ENCODE results near the gene FIS1. TPM values are rescaled to one million over a fixed set of nuclear protein-coding genes. Genes with fewer than 3 reads are reported as not detected.
"Not testable (repeated sequence)": the region's sequence is repeated elsewhere in the genome, so short reads cannot be mapped to it uniquely, and the experiment has no call there.

FIS1 gene
- total RNA-seq = 190 TPM

DNA sequence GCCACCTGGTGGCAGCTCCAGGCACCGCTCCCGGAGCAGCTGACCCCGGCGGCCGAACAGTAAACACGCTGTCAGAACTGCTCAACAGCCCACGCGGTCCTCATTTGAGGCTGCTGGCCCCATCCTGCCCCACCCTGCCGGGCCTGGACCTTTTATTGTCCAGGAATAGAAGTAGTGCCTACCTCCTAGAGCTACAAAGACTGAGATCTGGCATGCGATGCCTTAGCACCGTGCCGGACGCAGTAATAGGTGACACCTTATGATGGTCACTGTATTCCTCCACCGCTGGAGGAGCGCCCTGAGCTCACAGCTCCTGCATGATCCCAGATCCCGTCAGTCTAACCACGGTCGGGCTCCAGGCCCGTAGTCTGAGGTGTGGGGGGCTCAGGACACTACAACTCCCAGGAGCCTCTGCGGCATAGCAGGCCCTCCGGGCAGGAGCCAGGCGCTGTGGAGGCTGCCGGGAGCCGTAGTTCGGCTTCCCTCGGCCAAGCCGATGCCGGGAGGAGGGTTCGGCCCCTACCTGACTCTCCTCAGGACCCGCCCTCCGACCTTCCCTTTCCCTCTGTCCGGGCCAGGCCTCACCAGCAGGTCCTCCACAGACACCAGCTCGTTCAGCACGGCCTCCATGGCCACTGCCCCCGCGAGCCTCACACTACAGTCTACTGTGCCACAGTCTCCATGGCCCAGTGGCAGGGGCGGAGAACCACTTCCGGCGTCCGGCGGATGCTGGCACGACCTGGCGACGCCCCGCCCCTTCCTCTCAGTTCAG is at the start of gene FIS1:
TSS of gene FIS1 (minus strand) at position 707 of the 772 bp plus-strand sequence. CDS start at position 630, 77 bp downstream.
- DNase-seq (ENCODE audit: low spot score) = peak; percentile 93

DNA sequence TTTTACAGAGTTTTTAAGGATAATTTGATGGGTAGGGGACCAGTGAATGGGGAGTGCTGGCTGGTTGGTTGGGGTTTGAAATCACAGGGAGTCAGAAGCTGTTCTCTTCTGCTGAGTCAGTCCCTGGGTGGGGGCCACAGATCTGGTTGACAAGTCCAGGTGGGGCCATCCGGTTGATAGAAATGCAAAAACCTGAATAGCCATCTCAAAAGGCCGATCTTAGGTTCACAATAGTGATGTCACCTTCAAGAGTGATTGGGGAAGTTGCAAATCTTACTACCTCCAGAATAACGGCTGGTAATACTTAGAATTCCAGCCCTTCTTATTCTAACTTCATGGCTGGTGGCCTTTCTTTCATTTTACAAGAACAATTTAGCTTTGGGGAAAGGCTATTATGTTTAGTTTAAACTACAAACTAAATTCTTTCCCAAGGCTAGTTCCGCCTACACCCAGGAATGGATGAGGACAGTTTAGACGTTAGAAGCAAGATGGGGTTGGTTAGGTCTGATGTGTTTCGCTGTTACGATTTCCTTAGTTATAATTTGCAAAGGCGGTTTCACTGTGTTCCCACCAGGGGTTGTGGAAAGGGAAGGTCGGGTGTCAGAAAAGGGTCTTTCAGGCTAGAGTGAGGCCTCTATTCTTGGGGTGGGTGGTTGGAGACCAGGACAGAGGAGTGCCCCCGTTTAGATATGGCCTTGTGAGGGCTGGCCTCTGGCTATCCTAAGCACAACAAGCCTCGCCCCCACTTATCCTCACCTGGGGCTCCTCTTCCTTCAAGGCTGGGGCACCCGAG is 49.4 kb upstream of the FIS1 start:
- no peak for DNase-seq (ENCODE audit: low spot score)

DNA sequence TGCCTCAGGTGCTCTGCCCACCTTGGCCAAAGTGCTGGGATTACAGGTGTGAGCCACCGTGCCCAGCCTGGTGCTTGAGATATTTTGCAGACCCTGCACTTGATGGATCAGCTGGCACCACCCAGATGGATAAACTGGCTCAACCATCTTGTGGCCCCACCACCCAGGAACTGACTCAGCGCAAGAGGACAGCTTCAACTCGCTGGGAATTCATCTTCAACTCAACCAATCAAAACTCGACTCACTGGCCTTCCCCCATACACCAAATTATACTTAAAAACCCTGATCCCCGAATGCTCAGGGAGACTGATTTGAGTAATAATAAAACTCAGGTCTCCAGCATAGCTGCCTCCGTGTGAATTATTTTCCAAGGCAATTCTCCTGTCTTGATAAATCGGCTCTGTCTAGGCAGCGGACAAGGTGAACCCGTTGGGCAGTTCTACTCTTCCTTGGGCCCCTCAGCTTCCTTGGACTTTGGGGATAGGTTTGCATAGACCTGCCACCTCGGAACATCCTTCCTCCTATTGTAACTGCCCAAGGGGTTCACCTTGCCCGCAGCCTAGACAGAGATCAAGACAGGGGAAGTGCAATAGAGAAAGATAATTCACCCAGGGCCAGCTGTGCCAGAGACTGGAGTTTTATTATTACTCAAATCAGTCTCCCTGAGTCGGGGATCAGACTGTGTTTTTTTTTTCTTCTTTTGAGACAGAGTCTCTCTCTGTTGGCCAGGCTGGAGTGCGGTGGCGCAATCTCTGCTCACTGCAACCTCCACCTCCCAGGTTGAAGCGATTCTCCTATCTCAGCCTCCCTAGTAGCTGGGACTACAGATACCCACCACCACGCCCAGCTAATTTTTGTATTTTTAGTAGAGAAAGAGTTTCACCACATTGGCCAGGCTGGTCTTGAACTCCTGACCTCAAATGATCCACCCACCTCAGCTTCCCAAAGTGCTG is 48.5 kb upstream of the FIS1 start:
- not testable (repeated sequence) for DNase-seq (ENCODE audit: low spot score)

DNA sequence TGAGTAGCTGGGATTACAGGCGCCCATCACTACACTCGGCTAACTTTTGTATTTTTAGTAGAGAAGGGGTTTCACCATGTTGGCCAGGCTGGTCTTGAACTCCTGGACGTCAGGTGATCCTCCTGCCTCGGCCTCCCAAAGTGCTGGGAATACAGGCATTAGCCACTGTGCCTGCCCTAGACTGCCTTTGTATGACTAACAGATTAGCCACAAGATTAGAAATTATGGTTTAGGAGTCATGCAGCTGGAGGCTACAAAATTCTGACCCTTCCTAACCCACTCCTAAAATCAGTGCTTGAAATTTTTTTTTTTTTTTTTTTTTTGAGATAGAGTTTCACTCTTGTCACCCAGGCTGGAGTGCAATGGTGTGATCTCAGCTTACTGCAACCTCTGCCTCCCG is 47.7 kb upstream of the FIS1 start:
- DNase-seq (ENCODE audit: low spot score) = not testable (repeated sequence)

DNA sequence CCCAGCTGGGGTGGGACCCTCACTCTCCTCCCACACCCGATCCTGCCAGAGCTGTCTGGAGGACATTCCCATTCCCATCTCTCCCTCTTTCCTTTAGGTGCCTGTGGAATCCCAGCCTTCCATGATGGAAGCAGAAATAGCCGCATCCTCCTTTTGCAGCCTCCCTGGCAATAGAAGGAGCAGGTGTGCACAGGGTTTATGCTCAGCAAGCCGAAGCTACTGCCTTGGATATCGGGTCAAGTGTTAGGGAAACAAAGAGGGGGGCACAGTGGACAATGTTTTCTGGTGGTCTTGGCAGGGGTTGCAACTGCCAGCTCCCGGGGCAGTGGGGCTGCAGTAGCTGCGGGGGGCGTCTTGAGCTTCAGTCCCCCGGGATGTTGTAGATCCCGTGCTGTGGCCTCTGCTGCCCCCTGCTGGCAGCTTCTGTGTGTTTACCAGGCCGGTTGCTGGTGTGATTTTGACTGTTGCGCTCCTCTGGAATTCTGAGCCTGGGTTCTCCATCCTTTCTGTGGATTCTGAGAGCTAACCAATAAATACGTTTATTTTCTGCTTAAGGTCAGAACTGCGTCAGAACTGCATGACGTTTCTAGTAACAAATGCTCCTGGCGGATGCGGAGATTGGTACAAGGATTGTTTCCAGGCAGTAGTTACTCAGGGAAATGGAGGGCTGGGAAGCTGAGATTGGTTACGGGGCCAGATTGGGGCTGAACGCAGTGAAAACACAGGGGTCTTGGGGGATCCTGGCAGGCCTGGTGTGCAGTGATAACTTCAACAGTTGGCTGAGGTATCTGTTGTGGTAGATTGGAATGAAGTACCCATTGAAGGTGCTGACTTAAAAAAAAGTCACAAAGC is 45.5 kb upstream of the FIS1 start:
- peak; percentile 62 for DNase-seq (ENCODE audit: low spot score)

DNA sequence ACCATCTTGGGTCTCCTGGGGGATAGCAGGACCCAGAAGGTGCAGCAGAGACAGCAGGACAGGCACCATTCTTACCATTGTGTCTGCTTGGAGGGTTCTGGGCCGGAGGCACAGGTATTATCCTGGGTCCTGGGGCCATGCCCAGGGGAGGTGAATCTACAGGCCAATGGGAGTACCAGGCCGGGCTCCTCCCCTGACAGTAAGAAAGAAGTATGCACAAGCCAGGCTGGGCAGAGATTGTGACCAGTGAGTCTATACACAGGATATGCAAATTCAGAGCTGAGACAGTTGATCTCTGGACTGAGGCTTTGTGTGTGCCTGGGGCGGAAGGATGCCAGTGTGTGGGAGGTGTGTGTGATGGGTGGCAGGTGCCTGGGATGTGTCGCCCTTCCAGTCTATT is 44.8 kb upstream of the FIS1 start:
- not testable (repeated sequence) for DNase-seq (ENCODE audit: low spot score)

DNA sequence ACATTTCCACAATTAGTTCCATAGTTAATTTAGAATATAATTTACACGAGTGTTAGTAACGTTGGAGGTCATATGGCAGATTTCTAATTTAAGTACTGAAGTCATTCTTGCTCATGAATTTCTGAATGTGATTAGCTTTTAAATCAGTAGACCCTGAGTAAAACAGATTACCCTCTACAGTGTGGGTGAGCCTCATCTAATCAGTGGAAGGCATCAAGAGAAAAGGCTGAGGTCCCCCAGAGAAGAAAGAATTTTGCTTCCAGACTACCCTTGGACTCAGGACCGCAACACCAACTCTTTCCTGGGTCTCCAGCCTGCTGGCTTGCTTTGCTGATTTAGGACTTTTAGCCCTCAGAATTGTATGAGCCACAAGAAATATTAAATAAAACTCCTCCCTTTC is 43.6 kb upstream of the FIS1 start:
- no peak for DNase-seq (ENCODE audit: low spot score)

DNA sequence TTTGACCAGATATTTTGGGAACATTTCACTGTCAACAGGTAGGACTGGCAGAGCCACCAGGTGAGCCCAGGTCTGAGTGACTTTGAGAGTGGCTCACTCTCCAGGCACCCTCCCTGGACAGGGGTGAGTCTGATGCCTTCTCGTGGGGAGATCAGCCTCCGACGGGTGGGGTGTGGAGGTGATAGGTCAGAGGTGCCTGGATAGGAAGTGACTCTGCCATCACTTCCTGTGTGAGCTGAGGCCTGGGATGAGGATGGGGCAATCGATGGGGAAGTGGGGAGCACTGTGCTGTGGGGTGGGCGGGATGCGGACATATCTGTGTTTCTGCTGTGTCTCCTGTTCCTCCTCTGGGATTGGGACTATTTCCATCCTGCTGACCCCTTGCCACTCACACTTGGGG is 42.2 kb upstream of the FIS1 start:
- no peak for DNase-seq (ENCODE audit: low spot score)

DNA sequence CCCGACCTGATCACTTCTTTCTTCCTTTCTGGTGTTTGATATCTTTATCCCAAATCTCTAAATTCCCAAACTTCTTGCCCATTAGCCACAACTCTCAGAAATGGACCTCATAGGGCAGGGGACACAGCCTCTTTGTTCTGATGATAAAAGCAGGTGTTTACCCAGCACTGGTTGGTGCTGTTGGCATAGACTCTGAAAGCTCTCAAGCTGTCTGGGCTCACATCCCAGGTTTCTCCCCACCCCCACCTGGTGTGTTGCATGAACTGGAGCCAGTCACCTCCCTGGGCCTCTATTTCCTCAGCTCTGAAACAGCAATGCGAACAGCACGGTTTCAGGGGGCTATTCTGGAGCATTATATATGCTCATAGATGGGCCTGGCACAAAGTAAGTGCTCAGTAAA is 41.0 kb upstream of the FIS1 start:
- DNase-seq (ENCODE audit: low spot score) = not testable (repeated sequence)

DNA sequence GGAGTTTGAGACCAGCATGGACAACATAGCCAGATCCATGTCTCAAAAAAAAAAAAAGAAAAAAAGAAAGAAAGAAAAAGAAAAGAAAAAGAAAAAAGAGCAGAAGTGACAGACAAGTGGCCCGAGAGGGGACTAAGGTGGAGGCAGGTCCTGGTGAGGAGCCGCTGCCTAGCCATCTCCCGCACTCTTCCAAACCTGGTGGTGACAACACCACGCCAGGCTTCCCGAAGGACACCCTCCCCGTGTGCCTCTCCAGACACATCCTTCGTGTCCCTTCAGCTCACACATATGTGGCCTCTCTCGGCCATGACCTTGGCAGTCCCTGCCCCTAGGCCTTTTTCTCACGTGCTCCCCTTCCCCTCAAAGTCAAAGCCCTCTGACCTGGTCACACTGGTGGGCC is 40.3 kb upstream of the FIS1 start:
- no peak for DNase-seq (ENCODE audit: low spot score)

DNA sequence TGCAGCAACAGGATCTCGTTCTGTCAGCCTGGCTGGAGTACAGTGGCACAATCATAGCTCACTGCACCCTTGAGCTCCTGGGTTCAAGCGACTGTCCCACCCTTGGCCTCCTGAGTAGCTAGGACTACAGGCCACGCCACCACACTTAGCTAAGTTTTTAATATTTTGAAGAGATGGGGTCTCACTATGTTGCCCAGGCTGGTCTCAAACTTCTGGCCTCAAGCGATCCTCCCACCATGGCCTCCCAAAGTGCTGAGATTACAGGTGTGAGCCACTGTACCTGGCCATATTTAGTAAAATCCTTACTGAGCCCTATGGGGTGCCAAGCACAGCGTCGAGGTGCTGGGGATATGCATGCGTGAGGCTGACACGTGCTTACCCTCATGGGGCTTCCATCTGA is 36.0 kb upstream of the FIS1 start:
- not testable (repeated sequence) for DNase-seq (ENCODE audit: low spot score)

DNA sequence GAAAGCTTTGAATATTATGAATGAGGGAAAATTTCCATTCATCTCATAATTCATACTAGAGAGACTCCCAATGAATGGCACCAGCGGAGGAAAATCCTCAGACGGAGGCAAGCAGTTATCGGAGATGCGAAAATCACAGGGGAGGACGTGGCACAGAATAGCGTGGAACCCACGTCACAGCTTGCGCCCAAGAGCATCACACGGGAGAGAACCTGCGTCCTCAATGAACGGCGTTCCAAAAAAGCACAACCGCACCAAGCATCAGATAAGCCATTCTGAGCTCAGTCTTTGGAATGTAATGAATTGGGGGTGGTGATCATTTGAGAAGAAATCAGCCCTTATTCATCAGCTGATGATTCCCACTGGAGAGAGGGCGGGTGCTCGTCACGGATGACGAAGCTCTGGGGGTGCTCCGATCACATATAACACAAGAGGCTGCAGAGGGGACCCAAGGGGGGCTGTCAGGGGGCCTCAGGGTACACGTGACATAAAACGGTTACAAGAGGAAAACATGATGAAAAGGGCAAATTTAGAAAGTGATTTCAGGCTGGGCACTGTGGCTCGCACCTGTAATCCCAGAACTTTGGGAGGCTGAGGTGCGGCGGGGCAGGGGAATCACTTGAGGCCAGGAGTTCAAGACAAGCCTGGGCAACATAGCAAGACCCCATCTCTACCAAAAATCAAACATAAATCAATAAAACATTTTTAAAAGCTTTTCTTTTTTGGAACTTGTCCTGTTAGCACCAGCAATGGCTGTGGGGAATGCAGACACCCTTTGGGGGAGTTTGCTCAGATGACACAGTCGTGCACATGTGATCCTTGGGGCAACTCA is 33.8 kb upstream of the FIS1 start:
- no peak for DNase-seq (ENCODE audit: low spot score)

DNA sequence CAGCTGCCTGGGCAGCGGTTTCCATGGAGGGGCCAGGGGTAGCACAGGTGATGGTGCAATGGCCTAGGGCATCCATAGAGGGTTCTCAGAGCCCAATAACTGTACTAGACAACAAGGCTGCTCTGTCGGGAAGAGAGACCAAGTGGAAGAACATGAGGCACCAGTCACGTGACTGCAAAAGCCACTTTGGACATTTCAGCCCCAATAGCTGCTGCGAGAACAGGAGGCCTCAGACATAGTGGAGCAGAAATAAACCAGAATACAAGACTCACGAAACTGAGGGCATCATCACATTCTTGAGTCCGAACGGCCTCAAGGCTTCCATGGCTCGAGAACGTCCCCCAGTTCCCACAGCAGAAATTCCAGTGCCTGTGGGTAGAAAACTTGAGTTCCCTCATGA is 32.3 kb upstream of the FIS1 start:
- DNase-seq (ENCODE audit: low spot score) = no peak

DNA sequence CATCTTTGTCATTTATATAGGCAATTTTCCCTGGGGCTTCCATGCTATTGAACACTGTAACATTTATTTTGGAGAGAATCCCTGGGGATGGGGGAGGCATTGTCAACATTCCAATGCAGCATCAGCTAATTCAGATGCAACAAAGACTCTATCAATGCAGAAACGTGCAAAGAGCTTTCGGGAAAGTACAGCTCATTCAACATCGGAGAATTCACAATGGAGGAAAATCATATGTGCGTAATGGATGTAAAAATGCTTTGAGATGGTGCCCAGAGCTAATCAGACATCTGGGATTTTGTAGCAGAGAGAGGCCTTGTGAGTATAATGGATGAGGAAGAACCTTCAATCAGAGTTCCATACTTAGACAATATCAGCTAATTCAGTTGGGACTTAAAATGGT is 28.3 kb upstream of the FIS1 start:
- no peak for DNase-seq (ENCODE audit: low spot score)

DNA sequence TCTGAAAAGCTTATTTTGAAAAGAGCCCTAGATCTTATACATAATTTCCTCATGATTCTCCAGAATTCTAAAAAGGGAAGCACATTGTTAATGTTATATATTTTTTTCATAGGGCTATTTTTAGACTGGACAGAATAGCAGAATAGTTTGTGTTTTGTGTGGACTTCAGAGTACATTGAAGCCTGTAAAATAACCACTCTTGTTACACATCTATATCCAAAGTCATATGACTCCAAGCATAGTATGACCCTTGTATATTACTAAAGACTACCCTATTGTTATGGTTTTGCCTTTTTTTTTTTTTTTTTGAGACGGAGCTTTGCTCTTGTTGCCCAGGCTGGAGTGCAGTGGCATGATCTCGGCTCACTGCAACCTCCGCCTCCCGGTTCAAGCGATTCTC is 26.1 kb upstream of the FIS1 start:
- no peak for DNase-seq (ENCODE audit: low spot score)

DNA sequence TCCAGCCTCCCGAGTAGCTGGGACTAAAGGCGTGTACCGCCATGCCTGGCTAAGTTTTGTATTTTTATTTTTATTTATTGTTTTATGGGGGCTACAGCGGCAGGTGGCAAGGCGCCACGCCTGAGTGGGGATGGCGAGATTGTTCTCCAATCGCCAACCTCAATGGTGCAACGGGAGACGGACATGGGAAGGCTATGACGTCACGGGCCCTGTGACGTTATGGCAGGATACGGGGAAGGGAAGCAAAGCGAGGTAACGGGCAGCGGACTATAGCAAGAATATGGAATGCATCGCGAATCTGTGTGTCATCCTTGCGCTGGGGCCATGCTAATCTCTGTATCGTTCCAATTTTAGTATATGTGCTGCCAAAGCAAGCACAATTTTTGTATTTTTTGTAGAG is 24.8 kb upstream of the FIS1 start:
- no peak for DNase-seq (ENCODE audit: low spot score)

DNA sequence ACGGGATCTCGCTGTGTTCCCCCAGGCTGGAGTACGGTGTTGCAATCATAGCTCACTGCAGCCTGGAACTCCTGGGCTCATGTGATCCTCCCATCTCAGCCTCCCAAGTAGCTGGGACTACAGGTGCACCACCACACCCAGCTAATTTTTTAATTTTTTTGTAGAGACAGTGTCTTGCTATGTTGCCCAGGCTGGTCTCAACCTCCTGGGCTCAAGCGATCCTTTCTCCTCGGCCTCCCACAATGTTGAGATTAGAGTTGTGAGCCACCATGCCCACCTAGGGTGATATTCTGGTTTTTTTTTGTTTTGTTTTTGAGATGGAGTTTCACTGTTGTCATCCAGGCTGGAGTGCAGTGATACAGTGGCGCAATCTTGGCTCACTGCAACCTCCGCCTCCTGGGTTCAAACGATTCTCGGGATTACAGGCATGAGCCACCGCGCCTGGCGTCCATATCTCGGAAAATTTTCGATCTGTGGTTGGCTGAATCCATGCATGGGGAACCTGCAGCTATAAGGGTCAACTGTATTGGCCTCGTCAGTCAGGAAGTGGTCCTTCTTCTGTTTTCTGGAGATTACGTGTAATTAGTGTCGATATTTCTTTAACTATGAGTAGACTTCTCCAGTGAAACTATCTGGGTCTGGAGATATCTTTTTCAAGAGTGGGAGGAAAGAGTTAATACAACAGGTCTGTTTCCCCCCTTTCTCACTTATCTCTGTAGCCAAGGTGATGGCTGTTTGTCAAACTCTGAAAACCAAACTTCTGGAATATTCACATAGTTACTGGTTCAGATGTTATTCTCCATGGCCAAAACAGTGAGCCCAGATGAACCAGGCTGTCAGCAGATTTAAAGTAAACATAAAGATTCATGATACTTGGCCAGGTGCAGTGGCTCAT is 21.0 kb upstream of the FIS1 start:
- DNase-seq (ENCODE audit: low spot score) = no peak

DNA sequence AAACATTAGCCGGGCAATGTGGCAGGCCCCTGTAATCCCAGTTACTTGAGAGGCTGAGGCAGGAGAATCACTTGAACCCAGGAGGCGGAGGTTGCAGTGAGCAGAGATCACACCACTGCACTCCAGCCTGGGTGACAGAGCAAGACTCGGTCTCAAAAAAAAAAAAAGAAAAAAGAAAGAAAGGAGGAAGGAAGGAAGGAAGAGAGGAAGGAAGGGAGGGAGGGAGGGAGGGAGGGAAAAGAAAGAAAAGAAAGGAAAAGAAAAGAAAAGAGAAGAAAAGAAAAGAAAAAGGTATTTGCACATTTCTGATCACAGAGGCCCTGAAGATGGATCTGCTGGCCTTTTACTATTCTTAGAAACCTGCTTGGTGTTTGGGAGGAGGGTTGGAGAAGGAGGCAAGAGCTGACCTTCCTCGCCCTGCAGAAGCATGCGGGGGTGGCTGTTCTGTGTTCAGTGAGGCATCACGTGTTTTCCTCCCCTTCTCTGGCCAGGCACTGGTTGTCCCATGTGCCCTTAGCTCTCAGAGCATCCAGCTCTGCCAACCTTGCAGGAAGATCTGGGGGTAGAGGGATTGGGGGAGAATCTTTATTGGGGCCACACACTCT is 19.3 kb upstream of the FIS1 start:
- not testable (repeated sequence) for DNase-seq (ENCODE audit: low spot score)

DNA sequence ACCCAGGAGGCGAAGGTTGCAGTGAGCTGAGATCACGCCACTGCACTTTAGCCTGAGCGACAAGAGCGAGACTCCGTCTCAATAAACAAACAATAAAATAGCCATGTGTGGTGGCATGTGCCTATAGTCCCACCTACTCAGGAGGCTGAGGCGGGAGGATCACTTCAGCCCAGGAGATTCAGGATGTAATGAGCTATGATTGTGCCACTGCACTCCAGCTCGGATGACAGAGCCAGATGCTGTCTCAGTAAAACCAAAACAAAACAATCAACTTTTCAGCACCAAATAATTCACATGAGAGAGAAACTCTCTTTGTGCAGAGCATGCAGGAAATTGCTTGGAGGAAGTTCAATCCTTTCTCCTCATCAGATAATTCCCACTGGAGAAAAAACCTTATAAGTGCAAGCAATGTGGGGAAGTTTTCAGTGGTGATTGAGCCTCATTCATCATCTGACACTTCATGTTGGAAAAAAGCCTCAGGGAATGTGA is 13.4 kb upstream of the FIS1 start:
- DNase-seq (ENCODE audit: low spot score) = no peak

Measured in mucosa of gallbladder (tissue), 1 donor.